Measurements from ENCODE around the gene OBSCN.
A peak's percentile ranks its signal among the peaks of the same experiment; 100 is the strongest.

OBSCN gene

DNA sequence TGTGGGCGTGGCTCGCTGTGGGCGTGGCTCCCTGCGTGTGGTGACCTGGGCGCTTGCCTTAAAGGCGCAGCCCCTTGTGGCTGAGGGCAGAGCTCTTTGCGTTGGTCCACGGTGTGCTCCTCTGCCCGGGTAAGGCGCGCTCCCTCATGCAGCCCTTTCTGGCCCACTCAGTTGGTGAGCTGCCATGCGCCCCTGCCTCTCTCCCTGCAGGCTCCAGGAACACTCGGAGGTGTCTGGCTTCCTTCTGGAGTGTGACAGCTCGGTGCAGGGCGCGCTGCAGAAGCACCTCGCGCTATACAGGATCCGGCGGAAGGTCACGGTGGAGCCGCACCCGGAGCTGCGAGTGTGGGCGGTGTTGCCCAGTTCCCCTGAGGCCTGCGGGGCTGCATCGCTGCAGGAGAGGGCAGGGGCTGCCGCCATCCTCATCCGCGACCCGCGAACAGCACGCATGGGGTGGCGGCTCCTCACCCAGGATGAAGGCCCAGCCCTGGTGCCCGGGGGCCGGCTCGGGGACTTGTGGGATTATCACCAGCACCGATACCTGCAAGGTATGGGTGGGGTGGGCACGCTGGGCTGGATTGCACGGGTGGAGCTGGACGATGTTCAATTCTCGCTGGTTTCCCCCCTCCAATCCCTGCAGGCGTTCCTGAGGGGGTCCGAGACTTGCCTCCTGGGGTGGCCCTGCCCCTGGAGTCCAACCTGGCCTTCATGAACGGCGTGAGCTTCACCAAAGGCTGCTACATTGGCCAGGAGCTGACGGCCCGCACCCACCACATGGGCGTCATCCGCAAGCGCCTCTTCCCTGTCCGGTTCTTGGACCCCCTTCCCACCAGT is 33.1 kb upstream of the OBSCN start:
- TF ChIP-seq ZFX (IDR thresholded peaks at IDR 0.05; ENCODE audit: borderline replicate concordance) (no peak), CTCF (IDR thresholded peaks at IDR 0.05) (no peak)
- peak overlapping the region; percentile 65 for H3K27ac ChIP-seq

- no peak for TF ChIP-seq CTCF (IDR thresholded peaks at IDR 0.05)
- TF ChIP-seq ZFX (IDR thresholded peaks at IDR 0.05; ENCODE audit: borderline replicate concordance): no peak
Measured at GRCh38 chr1:228175316-228176023, 32.4 kb upstream of the OBSCN start.

GRCh38 chr1:228176024-228176395 is 31.8 kb upstream of the OBSCN start:
- TF ChIP-seq CTCF (IDR thresholded peaks at IDR 0.05) (no peak), ZFX (IDR thresholded peaks at IDR 0.05; ENCODE audit: borderline replicate concordance) (no peak)
- H3K27ac ChIP-seq: no peak overlapping the region

More at GRCh38 chr1:228175316-228176023, 32.4 kb upstream of the OBSCN start:
- H3K27ac ChIP-seq: no peak overlapping the region; the same call in 1 of the 2 replicates

GRCh38 chr1:228176461-228177182 is 31.2 kb upstream of the OBSCN start:
- no peak overlapping the region for H3K27ac ChIP-seq
- TF ChIP-seq ZFX (IDR thresholded peaks at IDR 0.05; ENCODE audit: borderline replicate concordance): no peak
- TF ChIP-seq CTCF (IDR thresholded peaks at IDR 0.05): no peak

GRCh38 chr1:228177183-228177475 is 30.7 kb upstream of the OBSCN start:
- TF ChIP-seq CTCF (IDR thresholded peaks at IDR 0.05) (no peak), ZFX (IDR thresholded peaks at IDR 0.05; ENCODE audit: borderline replicate concordance) (no peak)
- no peak overlapping the region for H3K27ac ChIP-seq

DNA sequence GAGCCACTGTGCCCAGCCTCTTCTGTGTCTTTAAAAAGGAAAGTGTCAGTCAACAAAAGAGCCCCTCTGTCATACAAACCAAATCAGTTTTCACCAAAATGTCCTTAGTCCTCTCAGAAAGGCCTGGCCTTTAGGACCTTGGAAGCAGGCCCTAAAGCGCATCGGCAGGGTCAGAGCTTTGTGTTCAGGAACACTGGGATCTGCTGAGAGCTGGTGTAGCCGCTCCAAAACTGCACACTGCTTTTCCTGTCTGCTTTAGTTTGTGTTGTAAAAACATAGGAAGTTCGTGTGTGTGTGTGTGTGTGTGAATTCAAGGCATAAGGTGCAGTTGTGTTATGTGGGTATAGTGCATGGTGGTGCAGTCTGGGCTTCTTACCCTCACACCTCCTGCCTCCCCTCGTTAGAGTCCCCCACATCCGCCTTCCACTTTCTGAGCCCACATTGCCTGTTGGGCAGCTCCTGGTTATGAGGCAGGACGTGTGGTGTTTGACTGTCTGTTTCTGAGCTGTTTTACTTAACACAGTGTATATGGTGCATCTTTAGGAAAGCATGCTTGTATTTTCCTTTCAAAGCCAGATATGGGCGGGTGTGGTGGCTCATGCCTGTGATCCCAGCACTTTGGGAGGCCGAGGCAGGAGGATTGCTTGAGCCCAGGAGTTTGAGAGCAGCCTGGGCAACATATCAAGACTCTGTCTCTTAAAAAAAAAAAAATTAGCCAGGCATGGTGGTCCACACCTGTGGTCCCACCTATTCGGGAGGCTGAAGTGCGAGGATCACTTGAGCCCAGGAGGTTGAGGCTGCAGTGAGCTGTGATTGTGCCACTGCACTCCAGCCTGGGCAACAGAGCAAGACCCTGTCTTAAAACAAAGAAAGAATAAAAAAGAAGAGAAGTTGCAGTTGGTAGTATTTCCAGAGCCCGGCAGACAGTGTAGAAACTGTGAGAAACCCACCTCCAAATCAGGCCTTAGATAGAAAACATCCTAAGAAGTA is 29.8 kb upstream of the OBSCN start:
- H3K27ac ChIP-seq: no peak overlapping the region
- no peak for TF ChIP-seq CTCF (IDR thresholded peaks at IDR 0.05)
- TF ChIP-seq ZFX (IDR thresholded peaks at IDR 0.05; ENCODE audit: borderline replicate concordance): no peak

Data from 22Rv1 (cell line).